Retinal pigment epithelial cell (primary cell): ENCODE data around the gene DUSP2.
"Not testable (repeated sequence)": the region's sequence is repeated elsewhere in the genome, so short reads cannot be mapped to it uniquely, and the experiment has no call there.

Experiments used
- DNase-seq: peaks from one replicate; pipeline ENCODE4 v3.0.0-alpha.2; 2010; ENCODE audit warnings: low read depth
- H3K4me3 ChIP-seq: 2 replicates; pipeline ENCODE4 v1.5.1; 2011; ENCODE audit warnings: mild to moderate bottlenecking, low read length, control low read depth, moderate library complexity
- TF ChIP-seq, protein P1 (sequence below): conservative IDR thresholded peaks from 2 replicates; pipeline ENCODE4 v1.5.1; 2011; ENCODE audit warnings: low read depth, low read length, control low read depth, inconsistent platforms

Gene DUSP2

GRCh38 chr2:96163415-96163767 lies 18.2 kb upstream of the DUSP2 start:
- DNase-seq = no peak
- no peak overlapping the region for H3K4me3 ChIP-seq
- TF ChIP-seq, protein P1, sequence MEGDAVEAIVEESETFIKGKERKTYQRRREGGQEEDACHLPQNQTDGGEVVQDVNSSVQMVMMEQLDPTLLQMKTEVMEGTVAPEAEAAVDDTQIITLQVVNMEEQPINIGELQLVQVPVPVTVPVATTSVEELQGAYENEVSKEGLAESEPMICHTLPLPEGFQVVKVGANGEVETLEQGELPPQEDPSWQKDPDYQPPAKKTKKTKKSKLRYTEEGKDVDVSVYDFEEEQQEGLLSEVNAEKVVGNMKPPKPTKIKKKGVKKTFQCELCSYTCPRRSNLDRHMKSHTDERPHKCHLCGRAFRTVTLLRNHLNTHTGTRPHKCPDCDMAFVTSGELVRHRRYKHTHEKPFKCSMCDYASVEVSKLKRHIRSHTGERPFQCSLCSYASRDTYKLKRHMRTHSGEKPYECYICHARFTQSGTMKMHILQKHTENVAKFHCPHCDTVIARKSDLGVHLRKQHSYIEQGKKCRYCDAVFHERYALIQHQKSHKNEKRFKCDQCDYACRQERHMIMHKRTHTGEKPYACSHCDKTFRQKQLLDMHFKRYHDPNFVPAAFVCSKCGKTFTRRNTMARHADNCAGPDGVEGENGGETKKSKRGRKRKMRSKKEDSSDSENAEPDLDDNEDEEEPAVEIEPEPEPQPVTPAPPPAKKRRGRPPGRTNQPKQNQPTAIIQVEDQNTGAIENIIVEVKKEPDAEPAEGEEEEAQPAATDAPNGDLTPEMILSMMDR = no peak

DNA sequence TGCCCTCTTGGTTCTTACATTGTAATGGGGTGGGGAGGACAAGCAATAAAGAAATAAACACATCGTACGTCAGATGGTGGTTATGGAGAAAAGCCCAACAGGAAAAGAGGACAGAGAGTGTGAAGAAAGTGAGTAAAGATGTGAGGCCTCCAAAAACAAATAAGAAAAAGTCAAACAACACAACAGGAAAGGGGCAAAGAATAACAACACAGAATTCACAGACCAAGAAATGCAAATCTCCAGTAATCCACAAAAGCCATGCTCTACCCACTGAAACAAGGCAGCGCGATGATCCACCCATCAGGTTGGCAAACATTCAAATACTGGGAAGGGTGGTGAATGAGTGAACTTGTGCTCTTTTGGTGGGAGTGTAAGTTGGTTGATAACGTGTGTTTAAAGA lies 16.7 kb upstream of the DUSP2 start:
- no peak for DNase-seq
- H3K4me3 ChIP-seq = no peak overlapping the region
- TF ChIP-seq, protein P1 = no peak

DNA sequence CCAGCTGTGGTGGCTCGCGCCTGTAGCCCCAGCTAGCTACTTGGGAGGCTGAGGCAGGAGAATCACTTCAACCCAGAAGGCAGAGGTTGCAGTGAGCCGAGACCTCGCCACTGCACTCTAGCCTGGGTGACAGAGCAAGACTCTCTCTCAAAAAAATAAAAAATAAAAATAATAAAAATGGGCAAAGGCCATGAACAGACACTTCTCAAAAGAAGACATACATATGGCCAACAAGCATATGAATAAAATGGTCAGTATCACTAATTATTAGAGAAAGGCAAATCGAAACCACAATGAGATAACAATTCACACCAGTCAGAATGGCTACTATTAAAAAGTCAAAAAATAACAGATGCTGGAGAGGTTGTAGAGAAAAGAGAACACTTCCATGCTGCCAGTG lies 15.1 kb upstream of the DUSP2 start:
- not testable (repeated sequence) for DNase-seq, H3K4me3 ChIP-seq

DNA sequence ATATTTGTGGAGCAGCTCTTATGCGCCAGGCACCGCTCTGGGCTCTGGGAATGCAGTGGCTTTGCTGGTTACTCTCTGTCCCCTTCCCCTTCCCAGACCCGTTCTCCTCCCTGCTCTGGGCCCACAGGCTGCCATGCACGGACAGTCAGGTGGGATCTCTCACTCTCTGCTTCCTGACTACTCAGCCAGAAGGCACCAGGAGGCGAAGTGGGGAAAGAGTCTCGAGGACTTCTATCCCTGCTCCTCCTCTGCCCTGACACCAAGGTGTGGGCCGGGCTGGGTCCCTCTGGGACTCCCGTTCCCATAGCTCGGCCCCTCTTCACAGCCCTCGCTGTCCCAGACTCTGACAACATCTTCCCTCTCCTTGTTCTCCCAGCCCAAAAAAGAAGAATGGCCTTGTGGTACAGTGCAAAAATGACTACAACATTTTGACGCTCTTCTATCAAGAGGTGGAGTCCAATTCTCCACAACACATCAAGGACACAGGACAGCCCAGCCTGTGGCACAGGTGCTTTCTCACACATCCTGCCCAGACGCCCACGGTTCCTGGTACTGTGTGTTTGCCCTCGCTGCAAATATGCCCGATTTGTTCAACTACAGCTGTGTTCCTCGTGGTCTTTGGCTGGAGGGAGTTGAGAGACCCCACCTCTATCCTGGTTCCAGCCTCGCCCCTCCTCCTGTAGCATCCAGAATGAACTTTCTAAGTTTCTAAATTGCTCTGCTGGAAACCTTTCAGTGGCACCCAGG lies 14.0 kb upstream of the DUSP2 start:
- H3K4me3 ChIP-seq = no peak overlapping the region
- TF ChIP-seq, protein P1 = no peak
- DNase-seq = no peak

DNA sequence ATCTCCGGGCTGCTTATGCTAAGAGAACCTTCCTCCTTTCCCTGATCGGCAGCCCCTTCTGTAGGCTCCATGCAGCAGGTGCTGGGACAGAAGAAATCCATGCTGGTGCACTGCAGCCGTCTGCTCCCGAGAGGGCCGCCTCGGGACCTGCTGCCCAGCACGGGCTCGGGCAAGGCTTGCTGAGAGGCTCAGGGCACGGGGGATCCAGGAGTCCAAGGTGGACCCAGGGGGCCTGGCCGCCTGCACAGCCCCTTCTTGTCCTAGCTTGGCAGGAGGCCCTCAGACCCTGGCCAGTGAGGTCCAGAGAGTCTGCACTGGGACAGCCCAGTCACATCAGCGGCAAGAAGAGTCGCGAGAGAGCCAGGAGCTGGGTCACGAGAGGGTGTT lies 13.3 kb upstream of the DUSP2 start:
- no peak overlapping the region for H3K4me3 ChIP-seq
- no peak for DNase-seq
- TF ChIP-seq, protein P1 = no peak

- TF ChIP-seq, protein P1 = no peak
- no peak for DNase-seq
- no peak overlapping the region for H3K4me3 ChIP-seq
Observed at GRCh38 chr2:96157649-96158553, 12.7 kb upstream of the DUSP2 start.

GRCh38 chr2:96156926-96157648 lies 11.8 kb upstream of the DUSP2 start:
- TF ChIP-seq, protein P1 = no peak
- H3K4me3 ChIP-seq = no peak overlapping the region
- DNase-seq = no peak
